NCI-H187 treated with DMSO at 0.1 percent for 48 hours (cell line): ENCODE results near the gene YWHAH.
A peak's percentile ranks its signal among the peaks of the same experiment; 100 is the strongest.

Experiments used
- DNase-seq: peaks from one replicate; lab custom pipeline; 2025; lab: John Stamatoyannopoulos, UW

Gene YWHAH

GRCh38 chr22:31943978-31944699, at the start of gene YWHAH:
Gene YWHAH (plus strand): TSS chr22:31944535. CDS start chr22:31944734, 199 bp downstream.
- DNase-seq = peak; percentile 30

GRCh38 chr22:31895411-31896123, 48.8 kb upstream of the YWHAH start:
- no peak for DNase-seq

- no peak for DNase-seq
Observed at GRCh38 chr22:31896472-31896871, 47.9 kb upstream of the YWHAH start.

GRCh38 chr22:31897842-31898805, 46.2 kb upstream of the YWHAH start:
- DNase-seq = no peak

GRCh38 chr22:31898926-31899325, 45.4 kb upstream of the YWHAH start:
- DNase-seq = no peak

- no peak for DNase-seq
Observed at GRCh38 chr22:31899669-31900068, 44.7 kb upstream of the YWHAH start.

- DNase-seq = no peak
Observed at GRCh38 chr22:31901388-31902137, 42.8 kb upstream of the YWHAH start.

GRCh38 chr22:31904651-31905050, 39.7 kb upstream of the YWHAH start:
- no peak for DNase-seq

GRCh38 chr22:31905356-31905755, 39.0 kb upstream of the YWHAH start:
- no peak for DNase-seq

- DNase-seq = no peak
Observed at GRCh38 chr22:31906086-31906485, 38.2 kb upstream of the YWHAH start.

- no peak for DNase-seq
Observed at GRCh38 chr22:31906569-31906968, 37.8 kb upstream of the YWHAH start.

- no peak for DNase-seq
Observed at GRCh38 chr22:31909977-31910376, 34.4 kb upstream of the YWHAH start.

- DNase-seq = no peak
Observed at GRCh38 chr22:31911565-31912406, 32.5 kb upstream of the YWHAH start.

- no peak for DNase-seq
Observed at GRCh38 chr22:31912407-31912743, 32.0 kb upstream of the YWHAH start.

- DNase-seq = no peak
Observed at GRCh38 chr22:31915586-31915985, 28.7 kb upstream of the YWHAH start.

- no peak for DNase-seq
Observed at GRCh38 chr22:31917227-31917921, 27.0 kb upstream of the YWHAH start.

GRCh38 chr22:31919730-31920129, 24.6 kb upstream of the YWHAH start:
- no peak for DNase-seq

GRCh38 chr22:31920306-31920705, 24.0 kb upstream of the YWHAH start:
- DNase-seq = no peak

- DNase-seq = no peak
Observed at GRCh38 chr22:31921106-31921505, 23.2 kb upstream of the YWHAH start.

GRCh38 chr22:31922534-31922933, 21.8 kb upstream of the YWHAH start:
- DNase-seq = no peak
